Left lung (tissue), 10 donors: ENCODE measurements around the gene KLF3. TPM values are rescaled to one million over a fixed set of nuclear protein-coding genes. Genes with fewer than 3 reads are reported as not detected.

Source experiments
- ATAC-seq: fragments of 200-7000 bp; cut with Tn5 transposase; one replicate; pipeline ENCODE4 v1.9.1; 2020; ENCODE audit warnings: moderate library complexity
- DNase-seq, 4 donors: peaks; one replicate each; pipeline ENCODE4 v3.0.0-alpha.2; 2013 to 2020
- H3K27ac ChIP-seq, 2 donors: fragments of 200-600 bp; sonication (generic) in 1 of 2; one replicate each; pipeline versions ENCODE4 v1.5.0 to v1.8.0; 2020 to 2021
- H3K27me3 ChIP-seq, 2 donors: fragments of 200-600 bp; sonication (generic) in 1 of 2; one replicate each; pipeline versions ENCODE4 v1.5.0 to v1.8.0; 2020 to 2021
- H3K36me3 ChIP-seq, 2 donors: fragments of 200-600 bp; sonication (generic) in 1 of 2; one replicate each; pipeline versions ENCODE4 v1.5.0 to v1.8.0; 2020 to 2021
- H3K4me1 ChIP-seq, 2 donors: fragments of 200-600 bp; one replicate each; pipeline ENCODE4 v1.8.0; 2021
- H3K4me3 ChIP-seq, 2 donors: fragments of 200-600 bp; sonication (generic) in 1 of 2; one replicate each; pipeline versions ENCODE4 v1.5.0 to v1.8.0; 2020 to 2021; ENCODE audit warnings: mild to moderate bottlenecking in 1 of 2
- H3K9me3 ChIP-seq, 2 donors: fragments of 200-600 bp; sonication (generic) in 1 of 2; one replicate each; pipeline versions ENCODE4 v1.5.0 to v1.8.0; 2020 to 2021
- intact Hi-C, 2 donors: fragments of 100-400 bp; cut with DNase I; formaldehyde crosslinking; loops; one replicate each; pipeline versions ENCODE4 v1.11.2 to v1.14.2; 2022
- polyA plus RNA-seq, 6 donors: library from polyadenylated mRNA; unstranded; fragments of 120-200 nt; gene quantifications; one replicate each; pipeline ENCODE4 v1.2.1, GENCODE V29; 2013; ENCODE audit not compliant: insufficient read length in 6 of 6
- total RNA-seq, 2 donors: library from RNA; stranded (reverse); fragmentation: NEBNext Ultra II Directional; extraction: Animal tissue kit (Norgen Biotek cat#: 25700); gene quantifications; one replicate each; pipeline ENCODE4 v1.2.1, GENCODE V29; 2021
- TF ChIP-seq, protein P1 (sequence below), 2 donors: fragments of 200-600 bp; sonication (generic) in 1 of 2; IDR thresholded peaks; one replicate each; pipeline versions ENCODE4 v1.5.0 to v1.8.0; 2021; ENCODE audit warnings: antibody characterized with exemption in 2 of 2
- donor health status: DM: no; HTN: yes; CAD: no.
- donor health status: DM: no; HTN: no; CAD: no.

The KLF3 gene
- total and polyA plus RNA-seq, 8 donors: 43.2 to 59.8 (median 48.0) TPM

DNA sequence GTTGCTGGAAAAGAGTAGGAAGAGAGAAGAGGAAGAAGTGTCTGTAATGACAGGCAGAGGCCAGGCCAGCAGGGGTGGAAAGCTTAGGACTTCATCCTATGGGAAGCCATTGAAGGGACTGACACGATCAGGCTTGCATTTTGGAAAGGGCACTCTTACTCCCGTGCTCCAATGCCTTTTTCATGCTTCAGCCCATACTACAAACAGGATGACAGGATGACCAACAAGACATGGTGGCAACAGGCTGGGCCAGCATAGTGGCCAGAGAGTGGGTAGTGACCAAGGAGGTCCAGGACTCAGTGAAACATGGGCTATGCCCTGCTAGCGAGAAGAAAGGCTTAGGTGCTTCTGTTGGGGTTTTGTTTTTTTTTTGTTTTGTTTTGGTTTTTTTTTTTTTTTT lies 2.6 kb upstream of the KLF3 start:
- H3K4me3 ChIP-seq: no peak overlapping the region
- H3K36me3 ChIP-seq: no peaks in the 10 kb centered on the region
- DNase-seq (no peak), ATAC-seq (no peak)
- no peaks in the 10 kb centered on the region for H3K27me3 ChIP-seq
- no peak overlapping the region for H3K27ac ChIP-seq
- peaks cover 8 to 30% of the 10 kb centered on the region in 2 donors for H3K4me1 ChIP-seq
- H3K9me3 ChIP-seq: no peaks in the 10 kb centered on the region
- TF ChIP-seq, protein P1, sequence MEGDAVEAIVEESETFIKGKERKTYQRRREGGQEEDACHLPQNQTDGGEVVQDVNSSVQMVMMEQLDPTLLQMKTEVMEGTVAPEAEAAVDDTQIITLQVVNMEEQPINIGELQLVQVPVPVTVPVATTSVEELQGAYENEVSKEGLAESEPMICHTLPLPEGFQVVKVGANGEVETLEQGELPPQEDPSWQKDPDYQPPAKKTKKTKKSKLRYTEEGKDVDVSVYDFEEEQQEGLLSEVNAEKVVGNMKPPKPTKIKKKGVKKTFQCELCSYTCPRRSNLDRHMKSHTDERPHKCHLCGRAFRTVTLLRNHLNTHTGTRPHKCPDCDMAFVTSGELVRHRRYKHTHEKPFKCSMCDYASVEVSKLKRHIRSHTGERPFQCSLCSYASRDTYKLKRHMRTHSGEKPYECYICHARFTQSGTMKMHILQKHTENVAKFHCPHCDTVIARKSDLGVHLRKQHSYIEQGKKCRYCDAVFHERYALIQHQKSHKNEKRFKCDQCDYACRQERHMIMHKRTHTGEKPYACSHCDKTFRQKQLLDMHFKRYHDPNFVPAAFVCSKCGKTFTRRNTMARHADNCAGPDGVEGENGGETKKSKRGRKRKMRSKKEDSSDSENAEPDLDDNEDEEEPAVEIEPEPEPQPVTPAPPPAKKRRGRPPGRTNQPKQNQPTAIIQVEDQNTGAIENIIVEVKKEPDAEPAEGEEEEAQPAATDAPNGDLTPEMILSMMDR (IDR thresholded peaks at IDR 0.05): no peak
- intact Hi-C loops: no loop called here

DNA sequence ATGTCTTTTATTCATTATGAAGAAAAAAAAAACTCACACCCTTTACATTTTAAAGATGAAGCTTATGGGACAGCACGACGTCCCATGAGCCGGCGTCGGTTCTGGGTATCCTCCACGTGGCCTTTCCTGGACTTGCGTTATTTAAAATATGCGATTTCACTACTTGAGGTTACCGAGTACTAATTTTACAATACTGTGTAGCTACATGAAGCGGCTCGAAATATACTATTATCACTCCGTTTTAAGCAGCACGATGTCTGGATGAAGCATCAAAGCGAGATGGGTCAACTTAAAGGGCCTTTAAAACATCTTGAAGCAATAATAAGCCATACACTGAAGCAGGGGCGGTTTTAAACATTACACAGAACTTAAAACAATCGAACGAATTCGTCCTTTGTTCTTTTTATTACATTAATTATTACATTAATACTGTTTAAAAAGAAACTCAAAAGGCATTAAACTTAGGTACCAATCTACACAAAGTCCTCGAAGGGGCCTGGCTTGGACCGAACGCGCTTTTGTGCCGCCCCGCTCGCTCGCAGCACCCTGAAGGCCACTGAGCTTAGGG lies 1.4 kb upstream of the KLF3 start:
- TF ChIP-seq, protein P1 (IDR thresholded peaks at IDR 0.05): no peak
- no peaks in the 10 kb centered on the region for H3K9me3 ChIP-seq
- peak overlapping the region; percentile 50 to 60 for H3K4me3 ChIP-seq
- no peak for ATAC-seq
- H3K27ac ChIP-seq: peak overlapping the region; percentile 98 to 100
- DNase-seq: no peak
- H3K4me1 ChIP-seq: peaks cover 13 to 43% of the 10 kb centered on the region in 2 donors
- H3K36me3 ChIP-seq: no peaks in the 10 kb centered on the region
- intact Hi-C loops: no loop called here
- H3K27me3 ChIP-seq: no peaks in the 10 kb centered on the region

DNA sequence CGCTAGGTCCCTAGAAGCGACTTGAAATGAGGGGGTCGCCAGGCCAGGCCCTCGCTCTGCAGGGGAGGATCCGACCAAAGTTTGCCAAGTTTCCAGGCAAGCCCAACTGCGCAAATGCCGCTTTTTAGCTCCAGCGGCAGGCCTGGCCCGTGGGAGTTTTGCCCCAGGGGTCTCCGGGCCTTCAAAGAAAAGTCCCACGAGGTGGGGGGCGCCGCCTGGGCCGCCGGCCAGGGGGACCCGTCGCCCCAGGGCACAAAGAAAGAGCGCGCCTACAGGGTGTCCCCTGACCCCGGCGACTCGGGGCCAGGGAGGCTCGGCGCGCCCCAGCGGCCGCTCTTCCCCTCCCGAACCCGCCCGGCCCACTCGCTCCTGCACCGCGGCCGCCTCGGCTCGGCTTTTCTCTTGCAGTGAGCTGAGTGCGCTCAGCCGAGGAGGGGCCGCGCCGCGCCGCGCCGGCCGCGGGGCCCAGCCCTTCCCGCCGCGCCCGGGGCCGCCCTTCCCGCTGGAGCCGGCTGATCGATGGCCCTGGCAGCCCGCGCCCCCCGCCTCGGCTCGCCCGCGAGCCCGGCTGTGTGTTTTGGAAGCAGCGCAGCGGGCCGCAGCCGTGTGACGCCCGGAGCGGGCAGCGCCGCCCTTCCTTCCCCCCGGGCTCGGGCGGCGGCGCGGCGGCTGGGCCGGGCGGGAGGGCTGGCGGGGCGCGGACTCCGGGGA lies 754 bp upstream of the KLF3 start:
- DNase-seq (peak in 3 of 4 donors; percentile 56 to 68 (median 58)), ATAC-seq (peak; percentile 12)
- peak overlapping the region; percentile 50 to 60 for H3K4me3 ChIP-seq
- TF ChIP-seq, protein P1 (IDR thresholded peaks at IDR 0.05): no peak
- intact Hi-C loops: no loop called here
- H3K9me3 ChIP-seq: no peaks in the 10 kb centered on the region
- no peaks in the 10 kb centered on the region for H3K36me3 ChIP-seq
- H3K4me1 ChIP-seq: peaks cover 19 to 49% of the 10 kb centered on the region in 2 donors
- H3K27ac ChIP-seq: peak overlapping the region; percentile 98 to 100
- H3K27me3 ChIP-seq: no peaks in the 10 kb centered on the region

DNA sequence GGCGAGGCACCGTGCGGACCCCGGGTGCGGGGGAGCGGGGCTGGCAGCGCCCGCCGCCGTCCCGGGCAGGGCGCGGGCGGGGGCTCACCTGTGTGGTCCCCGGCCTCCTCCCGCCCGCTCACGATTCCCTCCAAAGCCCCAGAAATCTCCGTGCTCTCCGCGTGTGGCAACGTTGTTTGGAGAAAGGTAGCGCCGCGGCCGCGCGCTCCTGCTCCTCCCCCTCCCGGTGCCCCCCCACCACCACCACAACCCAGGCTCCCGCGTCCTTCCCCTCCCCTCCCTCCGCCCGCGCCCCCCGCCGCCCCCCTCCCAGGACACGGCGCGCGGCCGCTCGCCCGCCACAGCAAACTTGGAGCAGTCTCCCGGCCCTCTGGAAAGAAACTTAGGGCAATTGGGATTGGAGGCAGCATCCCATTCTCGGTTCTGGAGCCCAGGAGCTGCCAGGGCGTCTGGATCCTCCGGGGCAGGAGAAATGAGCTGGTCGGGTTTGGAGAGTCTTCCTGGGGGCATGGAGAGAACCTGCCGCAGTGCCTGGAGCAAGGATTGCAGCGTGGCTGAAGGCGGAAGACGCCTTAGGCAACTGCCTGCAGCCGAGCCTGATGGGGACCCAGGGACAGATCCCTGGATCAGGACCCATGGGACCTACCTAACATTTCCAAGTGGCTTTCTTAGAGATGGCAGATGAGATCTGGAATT lies 855 bp downstream of the KLF3 start:
- TF ChIP-seq, protein P1 (IDR thresholded peaks at IDR 0.05): no peak
- H3K27me3 ChIP-seq: no peaks in the 10 kb centered on the region
- no peaks in the 10 kb centered on the region for H3K9me3 ChIP-seq
- no peaks in the 10 kb centered on the region for H3K36me3 ChIP-seq
- intact Hi-C loops: no loop called here
- H3K4me3 ChIP-seq: peak overlapping the region; percentile 77 to 84
- DNase-seq (peak in 3 of 4 donors; percentile 77 to 86 (median 78)), ATAC-seq (peak; percentile 19)
- H3K4me1 ChIP-seq: peaks cover 29 to 63% of the 10 kb centered on the region in 2 donors
- peak overlapping the region; percentile 99 to 100 for H3K27ac ChIP-seq
